SK-N-SH treated with all-trans-retinoic acid at 6 μM for 48 hours (cell line): Measurements from ENCODE around the gene GRM4.

Experiments
- ATAC-seq: fragments of 200-7000 bp; cut with Tn5 transposase; 3 replicates; pipeline ENCODE4 v1.9.1; 2020; ENCODE audit warnings: mild to moderate bottlenecking, moderate library complexity
- ARNTL ChIP-seq: fragments of 450-650 bp; formaldehyde crosslinking; IDR thresholded peaks from 2 replicates; pipeline ENCODE4 v1.5.0; 2020; ENCODE audit warnings: low read depth, mild to moderate bottlenecking, moderate library complexity, borderline replicate concordance
- BACH2 ChIP-seq: fragments of 250-450 bp; sonication (Bioruptor Pico); IDR thresholded peaks from 2 replicates; pipeline ENCODE4 v1.9.0; 2021; ENCODE audit warnings: mild to moderate bottlenecking, borderline replicate concordance
- CSDC2 ChIP-seq: fragments of 250-450 bp; sonication (Bioruptor Pico); IDR thresholded peaks from 2 replicates; pipeline ENCODE4 v1.5.0; 2020; ENCODE audit warnings: mild to moderate bottlenecking, moderate library complexity
- ESRRG ChIP-seq: fragments of 250-450 bp; sonication (Bioruptor Pico); IDR thresholded peaks from 2 replicates; pipeline ENCODE4 v1.6.1; 2021; ENCODE audit warnings: mild to moderate bottlenecking
- GLIS3 ChIP-seq: fragments of 250-450 bp; sonication (Bioruptor Pico); IDR thresholded peaks from 2 replicates; pipeline ENCODE4 v1.5.0; 2020; ENCODE audit warnings: mild to moderate bottlenecking, moderate library complexity
- ISL1 ChIP-seq: fragments of 250-450 bp; sonication (Bioruptor Pico); IDR thresholded peaks from 2 replicates; pipeline ENCODE4 v2.1.2; 2022; ENCODE audit warnings: mild to moderate bottlenecking, moderate library complexity
- OSR1 ChIP-seq: fragments of 250-450 bp; sonication (Bioruptor Pico); IDR thresholded peaks from 2 replicates; pipeline ENCODE4 v1.8.0; 2022; ENCODE audit warnings: moderate library complexity, mild to moderate bottlenecking, inconsistent platforms
- PATZ1 ChIP-seq: fragments of 250-450 bp; sonication (Bioruptor Pico); IDR thresholded peaks from 2 replicates; pipeline ENCODE4 v1.8.0; 2020; ENCODE audit warnings: mild to moderate bottlenecking, moderate library complexity, borderline replicate concordance
- PPARA ChIP-seq: fragments of 250-450 bp; sonication (Bioruptor Pico); IDR thresholded peaks from 2 replicates; pipeline ENCODE4 v1.5.0; 2020; ENCODE audit warnings: mild to moderate bottlenecking, borderline replicate concordance
- RARB ChIP-seq: fragments of 250-450 bp; sonication (Bioruptor Pico); IDR thresholded peaks from 2 replicates; pipeline ENCODE4 v1.8.0; 2021; ENCODE audit warnings: mild to moderate bottlenecking, moderate library complexity
- SNAI2 ChIP-seq: fragments of 250-450 bp; sonication (Bioruptor Pico); IDR thresholded peaks from 2 replicates; pipeline ENCODE4 v1.5.0; 2020; ENCODE audit warnings: mild to moderate bottlenecking, moderate library complexity
- TCF4 ChIP-seq: fragments of 250-450 bp; sonication (Bioruptor Pico); IDR thresholded peaks from 2 replicates; pipeline ENCODE4 v1.8.0; 2021; ENCODE audit warnings: mild to moderate bottlenecking, moderate library complexity, borderline replicate concordance
- TOX ChIP-seq: fragments of 250-450 bp; sonication (Bioruptor Pico); IDR thresholded peaks from 2 replicates; pipeline ENCODE4 v1.8.0; 2021; ENCODE audit warnings: mild to moderate bottlenecking, moderate library complexity, borderline replicate concordance
- ZC3H10 ChIP-seq: fragments of 250-450 bp; sonication (Bioruptor Pico); IDR thresholded peaks from 2 replicates; pipeline ENCODE4 v1.5.1; 2021; ENCODE audit warnings: mild to moderate bottlenecking, moderate library complexity
- ZFP3 ChIP-seq: fragments of 250-450 bp; sonication (Bioruptor Pico); IDR thresholded peaks from 2 replicates; pipeline ENCODE4 v1.5.0; 2020; ENCODE audit warnings: mild to moderate bottlenecking, moderate library complexity
- ZFP30 ChIP-seq: fragments of 450-650 bp; formaldehyde crosslinking; IDR thresholded peaks from 2 replicates; pipeline ENCODE4 v1.5.0; 2022; ENCODE audit warnings: mild to moderate bottlenecking, moderate library complexity
- ZNF565 ChIP-seq: fragments of 450-650 bp; formaldehyde crosslinking; conservative IDR thresholded peaks from 2 replicates; pipeline ENCODE4 v1.5.0; 2020; ENCODE audit warnings: low read depth, mild to moderate bottlenecking, moderate library complexity
- ZNF70 ChIP-seq: fragments of 450-650 bp; formaldehyde crosslinking; IDR thresholded peaks from 2 replicates; pipeline ENCODE4 v1.5.0; 2020; ENCODE audit warnings: mild to moderate bottlenecking, moderate library complexity
- ZNF8 ChIP-seq: fragments of 450-650 bp; formaldehyde crosslinking; IDR thresholded peaks from 2 replicates; pipeline ENCODE4 v1.5.0; 2020; ENCODE audit warnings: mild to moderate bottlenecking, moderate library complexity
- TF ChIP-seq, protein P1 (sequence below): fragments of 250-450 bp; sonication (Bioruptor Pico); IDR thresholded peaks from 2 replicates; pipeline ENCODE4 v1.8.0; 2021; ENCODE audit warnings: low read depth, mild to moderate bottlenecking, moderate library complexity, borderline replicate concordance
- TF ChIP-seq, protein P2 (sequence below): fragments of 250-450 bp; sonication (Bioruptor Pico); IDR thresholded peaks from 2 replicates; pipeline ENCODE4 v1.5.1; 2021; ENCODE audit warnings: mild to moderate bottlenecking, moderate library complexity
- TF ChIP-seq, protein P3 (sequence below): fragments of 250-450 bp; sonication (Bioruptor Pico); IDR thresholded peaks from 2 replicates; pipeline ENCODE4 v1.5.1; 2020; ENCODE audit warnings: low read depth, mild to moderate bottlenecking, moderate library complexity

The GRM4 gene

DNA sequence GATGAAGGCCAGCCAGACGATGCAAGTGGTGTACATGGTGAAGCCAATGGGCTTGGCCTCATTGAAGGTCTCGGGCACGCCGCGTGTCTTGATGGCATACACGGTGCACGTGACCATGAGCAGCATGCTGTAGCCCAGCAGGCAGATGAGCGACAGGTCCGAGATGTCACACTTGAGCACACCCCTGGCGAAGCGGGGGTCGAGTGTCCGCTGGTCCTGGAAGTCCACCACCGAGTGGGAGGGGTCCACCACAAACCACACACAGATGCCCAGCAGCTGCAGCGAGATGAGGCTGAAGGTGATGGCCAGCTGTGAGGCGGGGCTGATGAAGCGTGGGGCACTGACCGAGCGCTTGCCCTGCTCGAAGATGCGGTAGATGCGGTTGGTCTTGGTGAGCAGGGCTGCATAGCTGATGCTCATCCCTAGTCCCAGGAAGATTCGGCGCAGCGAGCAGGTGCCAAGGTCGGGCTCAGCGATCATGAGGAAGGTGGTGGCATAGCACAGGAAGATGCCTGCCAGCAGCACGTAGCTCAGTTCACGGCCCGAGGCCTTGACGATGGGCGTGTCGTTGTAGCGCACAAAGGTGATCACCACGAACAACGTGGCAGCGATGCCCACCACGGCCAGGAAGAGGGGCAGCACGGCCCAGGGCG lies 110.1 kb downstream of the GRM4 start:
- TF ChIP-seq RARB (CRISPR knock-in tag) (no peak), TCF4 (CRISPR knock-in tag) (no peak), OSR1 (CRISPR knock-in tag) (no peak), ZNF8 (CRISPR knock-in tag) (no peak), ISL1 (CRISPR knock-in tag) (no peak), ZFP30 (CRISPR knock-in tag) (no peak), PATZ1 (CRISPR knock-in tag) (no peak), CSDC2 (no peak)
- TF ChIP-seq, protein P1, sequence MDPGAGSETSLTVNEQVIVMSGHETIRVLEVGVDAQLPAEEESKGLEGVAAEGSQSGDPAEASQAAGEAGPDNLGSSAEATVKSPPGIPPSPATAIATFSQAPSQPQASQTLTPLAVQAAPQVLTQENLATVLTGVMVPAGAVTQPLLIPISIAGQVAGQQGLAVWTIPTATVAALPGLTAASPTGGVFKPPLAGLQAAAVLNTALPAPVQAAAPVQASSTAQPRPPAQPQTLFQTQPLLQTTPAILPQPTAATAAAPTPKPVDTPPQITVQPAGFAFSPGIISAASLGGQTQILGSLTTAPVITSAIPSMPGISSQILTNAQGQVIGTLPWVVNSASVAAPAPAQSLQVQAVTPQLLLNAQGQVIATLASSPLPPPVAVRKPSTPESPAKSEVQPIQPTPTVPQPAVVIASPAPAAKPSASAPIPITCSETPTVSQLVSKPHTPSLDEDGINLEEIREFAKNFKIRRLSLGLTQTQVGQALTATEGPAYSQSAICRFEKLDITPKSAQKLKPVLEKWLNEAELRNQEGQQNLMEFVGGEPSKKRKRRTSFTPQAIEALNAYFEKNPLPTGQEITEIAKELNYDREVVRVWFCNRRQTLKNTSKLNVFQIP (CRISPR knock-in tag), result no peak
- TF ChIP-seq, all 23 proteins: peak for 0
- ATAC-seq, result no peak

DNA sequence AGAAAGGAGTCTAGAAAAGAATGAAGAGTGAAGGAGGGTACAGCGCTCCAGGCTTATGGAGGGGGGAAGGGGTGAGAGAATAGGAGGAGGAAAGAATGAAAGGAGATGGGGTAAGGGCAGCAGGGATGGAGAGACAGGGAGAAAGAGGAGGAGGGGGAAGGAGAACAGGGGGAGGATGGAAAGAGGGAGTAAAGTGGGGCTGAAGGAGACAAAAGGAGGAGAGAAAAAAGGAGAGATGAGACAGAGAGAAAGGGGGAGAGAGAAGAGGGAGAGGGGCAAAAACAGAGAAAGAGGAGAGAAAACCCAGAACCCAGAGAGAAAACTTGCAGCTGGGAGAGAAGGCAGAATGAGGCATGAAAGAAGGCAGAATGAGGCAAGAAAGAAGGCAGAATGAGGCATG lies 110.7 kb downstream of the GRM4 start:
- TF ChIP-seq ZNF8 (CRISPR knock-in tag), result no peak
- TF ChIP-seq OSR1 (CRISPR knock-in tag), result no peak
- TF ChIP-seq ZNF70, result no peak
- no peak for TF ChIP-seq ISL1 (CRISPR knock-in tag)
- TF ChIP-seq RARB (CRISPR knock-in tag), result no peak
- TF ChIP-seq PATZ1 (CRISPR knock-in tag), result no peak
- no peak for TF ChIP-seq GLIS3 (CRISPR knock-in tag)
- no peak for TF ChIP-seq CSDC2
- TF ChIP-seq, protein P2, sequence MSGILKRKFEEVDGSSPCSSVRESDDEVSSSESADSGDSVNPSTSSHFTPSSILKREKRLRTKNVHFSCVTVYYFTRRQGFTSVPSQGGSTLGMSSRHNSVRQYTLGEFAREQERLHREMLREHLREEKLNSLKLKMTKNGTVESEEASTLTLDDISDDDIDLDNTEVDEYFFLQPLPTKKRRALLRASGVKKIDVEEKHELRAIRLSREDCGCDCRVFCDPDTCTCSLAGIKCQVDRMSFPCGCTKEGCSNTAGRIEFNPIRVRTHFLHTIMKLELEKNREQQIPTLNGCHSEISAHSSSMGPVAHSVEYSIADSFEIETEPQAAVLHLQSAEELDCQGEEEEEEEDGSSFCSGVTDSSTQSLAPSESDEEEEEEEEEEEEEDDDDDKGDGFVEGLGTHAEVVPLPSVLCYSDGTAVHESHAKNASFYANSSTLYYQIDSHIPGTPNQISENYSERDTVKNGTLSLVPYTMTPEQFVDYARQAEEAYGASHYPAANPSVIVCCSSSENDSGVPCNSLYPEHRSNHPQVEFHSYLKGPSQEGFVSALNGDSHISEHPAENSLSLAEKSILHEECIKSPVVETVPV (CRISPR knock-in tag), result no peak
- no peak for TF ChIP-seq ZC3H10 (CRISPR knock-in tag)
- TF ChIP-seq, protein P1 (CRISPR knock-in tag), result no peak
- no peak for TF ChIP-seq ESRRG (CRISPR knock-in tag)
- TF ChIP-seq ARNTL (CRISPR knock-in tag), result no peak
- TF ChIP-seq BACH2 (CRISPR knock-in tag), result no peak
- TF ChIP-seq ZFP30 (CRISPR knock-in tag), result no peak
- TF ChIP-seq TCF4 (CRISPR knock-in tag), result no peak
- TF ChIP-seq ZFP3 (CRISPR knock-in tag), result no peak
- no peak for TF ChIP-seq PPARA (CRISPR knock-in tag)
- no peak for TF ChIP-seq TOX (CRISPR knock-in tag)
- ATAC-seq, result no peak

DNA sequence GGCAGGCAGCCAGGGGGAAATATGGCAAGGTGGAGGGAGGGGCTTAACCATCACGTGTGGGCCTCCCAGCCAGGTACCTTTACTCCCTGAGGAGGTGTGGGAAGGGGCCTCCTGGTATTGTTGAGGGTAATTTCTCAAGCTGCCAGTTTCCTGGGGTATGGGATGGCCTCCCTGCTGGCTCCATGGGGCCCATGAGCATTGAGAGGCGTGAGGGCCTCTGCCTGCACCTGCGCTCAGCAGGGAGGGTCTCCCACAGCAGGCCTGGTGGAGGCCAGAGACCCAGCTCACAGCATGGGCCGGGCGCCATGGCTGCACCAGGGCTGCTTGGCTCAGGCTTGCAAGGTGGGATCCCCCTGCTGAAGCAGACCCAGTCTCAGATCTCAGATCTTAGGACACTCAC lies 113.0 kb downstream of the GRM4 start:
- no peak for ATAC-seq
- TF ChIP-seq, protein P3, sequence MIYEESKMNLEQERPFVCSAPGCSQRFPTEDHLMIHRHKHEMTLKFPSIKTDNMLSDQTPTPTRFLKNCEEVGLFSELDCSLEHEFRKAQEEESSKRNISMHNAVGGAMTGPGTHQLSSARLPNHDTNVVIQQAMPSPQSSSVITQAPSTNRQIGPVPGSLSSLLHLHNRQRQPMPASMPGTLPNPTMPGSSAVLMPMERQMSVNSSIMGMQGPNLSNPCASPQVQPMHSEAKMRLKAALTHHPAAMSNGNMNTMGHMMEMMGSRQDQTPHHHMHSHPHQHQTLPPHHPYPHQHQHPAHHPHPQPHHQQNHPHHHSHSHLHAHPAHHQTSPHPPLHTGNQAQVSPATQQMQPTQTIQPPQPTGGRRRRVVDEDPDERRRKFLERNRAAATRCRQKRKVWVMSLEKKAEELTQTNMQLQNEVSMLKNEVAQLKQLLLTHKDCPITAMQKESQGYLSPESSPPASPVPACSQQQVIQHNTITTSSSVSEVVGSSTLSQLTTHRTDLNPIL, result no peak
- no peak for TF ChIP-seq ZNF8 (CRISPR knock-in tag)
- no peak for TF ChIP-seq ZNF70
- TF ChIP-seq, protein P2 (CRISPR knock-in tag), result no peak
- TF ChIP-seq TOX (CRISPR knock-in tag), result no peak
- TF ChIP-seq ZC3H10 (CRISPR knock-in tag), result no peak
- no peak for TF ChIP-seq GLIS3 (CRISPR knock-in tag)
- no peak for TF ChIP-seq ARNTL (CRISPR knock-in tag)
- no peak for TF ChIP-seq BACH2 (CRISPR knock-in tag)
- TF ChIP-seq ISL1 (CRISPR knock-in tag), result no peak
- no peak for TF ChIP-seq SNAI2 (CRISPR knock-in tag)
- no peak for TF ChIP-seq TCF4 (CRISPR knock-in tag)
- no peak for TF ChIP-seq ZNF565 (CRISPR knock-in tag)
- TF ChIP-seq ESRRG (CRISPR knock-in tag), result no peak
